ENCODE results near the gene ADCY3. TPM values are rescaled to one million over a fixed set of nuclear protein-coding genes. Genes with fewer than 3 reads are reported as not detected.
A peak's percentile ranks its signal among the peaks of the same experiment; 100 is the strongest.

Gene ADCY3
- polyA plus RNA-seq, 3 donors: 19.9 to 26.4 (median 20.0) TPM

DNA sequence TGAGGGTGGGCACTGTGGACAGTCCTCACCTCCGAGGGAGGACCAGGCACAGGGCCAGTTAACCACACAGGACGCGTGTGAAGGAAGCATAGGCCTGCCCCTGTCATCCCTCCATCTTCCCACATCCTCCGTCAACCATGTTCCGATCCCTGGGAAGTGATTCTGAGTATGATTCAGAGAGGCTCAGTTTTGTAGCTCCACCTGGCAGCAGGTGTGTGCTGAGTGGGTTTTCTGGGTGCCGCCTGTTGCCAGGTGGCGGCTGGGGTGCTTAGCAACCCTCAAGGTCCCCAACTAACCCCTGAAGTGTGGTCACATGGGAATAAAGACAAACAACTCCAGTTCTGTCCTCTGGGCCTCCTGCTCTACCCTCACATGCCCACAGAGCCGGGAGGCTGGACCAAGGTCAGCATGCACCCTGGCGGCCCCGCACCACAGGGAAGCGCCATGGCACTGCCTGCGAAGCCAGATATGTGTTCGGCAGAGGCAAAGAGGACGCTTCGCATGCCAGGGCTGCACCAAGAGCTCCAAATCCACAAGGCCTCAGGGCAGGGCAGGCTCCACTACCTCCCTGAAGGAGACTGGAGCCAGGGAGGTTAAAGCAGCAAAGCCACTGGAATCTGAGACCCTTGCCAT lies 60.0 kb downstream of the ADCY3 start:
- DNase-seq (ENCODE audit: extremely low read depth in 1 of 11, low read depth in 9 of 11, low spot score in 4 of 11): no peak

DNA sequence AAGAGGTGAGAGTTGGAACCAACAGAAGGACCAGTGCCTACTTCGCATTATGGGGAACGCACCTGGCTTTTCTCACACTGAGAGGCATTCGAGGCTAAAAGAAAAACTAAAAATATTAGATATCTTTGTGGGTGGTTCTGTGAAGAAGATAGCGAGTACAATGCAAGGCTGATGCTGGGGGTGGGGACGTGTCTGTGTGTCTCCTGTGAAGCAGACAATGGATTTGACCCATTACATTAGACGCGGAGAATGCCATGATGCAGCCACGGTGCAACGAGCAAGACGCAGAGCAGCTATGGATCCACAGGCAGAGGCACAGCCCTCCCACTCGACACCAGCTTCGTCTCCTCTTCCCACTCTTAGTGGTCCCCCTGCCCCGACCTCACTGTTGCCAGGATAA lies 61.0 kb downstream of the ADCY3 start:
- no peak for DNase-seq (ENCODE audit: extremely low read depth in 1 of 11, low read depth in 9 of 11, low spot score in 4 of 11)

GRCh38 chr2:24857746-24858145 lies 62.3 kb downstream of the ADCY3 start:
- DNase-seq (ENCODE audit: extremely low read depth in 1 of 11, low read depth in 9 of 11, low spot score in 4 of 11): no peak

- DNase-seq (ENCODE audit: extremely low read depth in 1 of 11, low read depth in 9 of 11, low spot score in 4 of 11): no peak
Observed at GRCh38 chr2:24856791-24857211, 63.2 kb downstream of the ADCY3 start.

DNA sequence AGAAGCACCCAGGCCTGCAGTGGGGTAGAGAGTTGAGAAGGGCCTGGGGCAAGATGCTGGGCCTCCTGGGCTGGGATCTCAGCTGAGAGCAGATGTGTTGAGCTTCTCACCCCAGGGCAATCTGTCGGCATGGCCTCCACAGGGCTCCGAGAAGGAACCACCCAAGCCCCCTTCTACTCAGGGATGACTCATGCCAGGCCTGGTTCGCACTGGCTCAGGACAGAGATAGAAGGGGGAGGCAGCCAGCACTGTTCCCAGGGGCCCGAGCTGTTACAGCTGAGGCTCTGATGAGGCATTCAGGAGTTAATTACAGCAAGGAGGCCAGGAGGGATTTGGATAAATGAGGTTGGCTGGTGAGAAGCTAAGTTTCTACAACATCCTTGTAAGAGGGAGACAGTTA lies 64.3 kb downstream of the ADCY3 start:
- DNase-seq (ENCODE audit: extremely low read depth in 1 of 11, low read depth in 9 of 11, low spot score in 4 of 11): no peak

DNA sequence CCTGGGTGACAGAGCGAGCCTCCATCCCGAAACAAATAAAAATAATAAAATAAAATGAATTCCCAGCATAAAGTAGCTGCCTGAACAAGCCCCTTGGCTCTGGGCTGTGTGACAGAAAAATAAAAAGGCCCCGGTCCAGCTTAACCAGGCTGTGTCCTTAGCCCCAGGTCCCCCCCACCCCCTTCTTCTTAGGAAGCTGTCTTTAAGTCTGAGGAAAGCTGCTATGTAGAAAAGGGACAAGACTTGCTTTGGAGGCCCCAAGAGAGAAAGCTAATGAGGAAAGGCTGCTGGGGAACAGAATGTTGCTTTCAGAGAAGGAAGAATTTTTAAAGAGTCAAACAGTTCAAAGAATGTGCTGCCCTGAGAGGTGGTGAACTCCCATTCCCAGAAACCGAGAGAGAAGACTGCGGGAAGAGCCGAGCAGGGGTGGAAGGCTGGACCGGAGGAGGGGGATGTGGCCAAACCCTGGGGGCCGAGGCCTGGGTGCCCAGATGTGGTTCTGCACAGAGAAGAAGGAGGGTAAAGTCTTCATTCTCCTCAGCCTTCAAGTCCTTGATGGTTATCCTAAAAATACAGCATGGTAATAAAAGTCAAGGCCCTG lies 64.9 kb downstream of the ADCY3 start:
- DNase-seq (ENCODE audit: extremely low read depth in 1 of 11, low read depth in 9 of 11, low spot score in 4 of 11): peak in 2 of 11 donors; percentile 29 to 49

DNA sequence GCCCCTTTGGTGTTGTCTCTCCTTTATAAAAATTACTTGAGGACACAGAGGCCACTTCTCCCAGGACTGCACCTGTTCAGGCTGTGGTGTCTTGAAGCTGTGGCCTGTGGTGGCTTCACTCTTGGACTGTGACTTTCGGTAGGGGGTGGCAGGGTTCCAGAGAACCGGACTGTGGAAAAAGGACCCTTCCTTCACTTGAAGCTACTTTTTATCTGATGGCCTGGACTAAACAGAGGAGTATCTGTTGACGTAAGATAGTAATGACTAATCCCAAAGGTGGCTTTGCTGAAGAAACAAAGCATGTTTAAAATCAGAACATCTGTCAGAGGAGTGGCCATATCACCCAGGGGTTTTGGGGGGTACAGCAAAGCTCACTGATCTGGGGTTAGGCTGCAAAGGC lies 66.0 kb downstream of the ADCY3 start:
- no peak for DNase-seq (ENCODE audit: extremely low read depth in 1 of 11, low read depth in 9 of 11, low spot score in 4 of 11)

GRCh38 chr2:24853046-24853445 lies 67.0 kb downstream of the ADCY3 start:
- DNase-seq (ENCODE audit: extremely low read depth in 1 of 11, low read depth in 9 of 11, low spot score in 4 of 11): no peak

GRCh38 chr2:24852431-24853020 lies 67.5 kb downstream of the ADCY3 start:
- DNase-seq (ENCODE audit: extremely low read depth in 1 of 11, low read depth in 9 of 11, low spot score in 4 of 11): no peak

DNA sequence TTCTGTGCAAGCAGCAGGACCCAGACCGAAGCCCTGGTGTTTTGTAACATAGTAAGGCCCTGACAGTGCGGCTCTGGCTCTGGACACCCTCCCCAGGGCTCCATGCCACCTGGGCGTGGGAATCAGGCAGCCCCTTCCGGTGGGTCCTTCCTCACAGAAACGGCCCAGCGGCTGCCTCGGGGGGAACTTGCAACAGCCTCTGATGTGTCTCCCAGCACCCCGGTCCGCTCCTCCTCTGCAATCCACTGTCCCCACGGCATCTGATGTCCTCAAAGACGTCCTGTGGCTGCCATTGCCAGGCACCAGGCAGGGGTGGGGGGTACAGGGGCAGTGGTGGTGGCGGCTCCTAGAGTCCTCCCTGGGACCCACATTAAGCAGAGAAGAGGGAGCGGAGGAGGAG lies 68.0 kb downstream of the ADCY3 start:
- no peak for DNase-seq (ENCODE audit: extremely low read depth in 1 of 11, low read depth in 9 of 11, low spot score in 4 of 11)

GRCh38 chr2:24850944-24851343 lies 69.1 kb downstream of the ADCY3 start:
- DNase-seq (ENCODE audit: extremely low read depth in 1 of 11, low read depth in 9 of 11, low spot score in 4 of 11): no peak

DNA sequence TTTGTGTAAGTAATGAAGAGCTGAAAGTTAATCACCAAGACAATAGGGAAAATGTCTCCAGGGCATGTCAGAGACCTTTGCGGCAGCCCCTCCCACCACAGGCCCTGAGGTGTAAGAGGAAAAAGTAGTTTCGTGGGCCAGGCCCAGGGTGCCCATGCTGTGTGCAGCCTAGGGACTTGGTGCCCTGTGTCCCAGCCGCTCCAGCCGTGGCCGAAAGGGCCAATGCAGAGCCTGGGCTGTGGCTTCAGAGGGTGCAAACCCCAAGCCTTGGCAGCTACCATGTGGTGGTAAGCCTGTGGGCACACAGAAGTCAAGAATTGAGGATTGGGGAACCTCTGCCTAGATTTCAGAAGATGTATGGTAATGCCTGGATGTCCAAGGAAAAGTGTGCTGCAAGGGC lies 74.3 kb downstream of the ADCY3 start:
- no peak for DNase-seq (ENCODE audit: extremely low read depth in 1 of 11, low read depth in 9 of 11, low spot score in 4 of 11)

GRCh38 chr2:24844023-24844685 lies 75.9 kb downstream of the ADCY3 start:
- DNase-seq (ENCODE audit: extremely low read depth in 1 of 11, low read depth in 9 of 11, low spot score in 4 of 11): no peak

DNA sequence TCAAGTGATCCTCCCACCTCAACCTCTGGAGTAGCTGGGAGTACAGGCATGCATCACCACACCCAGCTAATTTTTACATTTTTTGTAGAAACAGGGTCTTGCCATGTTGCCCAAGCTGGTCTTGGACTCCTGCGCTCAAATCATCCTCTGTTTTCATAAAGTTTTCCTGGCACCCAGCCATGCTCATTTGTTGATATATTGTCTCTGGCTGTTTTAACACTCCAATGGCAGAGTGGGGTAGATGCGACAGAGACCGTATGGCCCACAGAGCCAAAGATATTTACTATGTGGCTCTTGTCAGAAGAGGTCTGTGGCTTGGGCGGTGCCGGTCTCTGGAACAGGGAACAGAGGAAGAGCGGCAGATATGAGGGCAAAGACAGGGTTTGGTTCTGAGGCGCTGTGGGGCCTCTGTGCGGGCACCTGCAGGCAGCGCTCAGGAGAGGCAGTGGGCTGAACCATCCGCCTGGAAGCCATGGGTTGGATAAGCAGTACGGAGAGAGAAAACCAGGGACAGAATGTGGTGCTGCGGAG lies 76.6 kb downstream of the ADCY3 start:
- DNase-seq (ENCODE audit: extremely low read depth in 1 of 11, low read depth in 9 of 11, low spot score in 4 of 11): no peak

DNA sequence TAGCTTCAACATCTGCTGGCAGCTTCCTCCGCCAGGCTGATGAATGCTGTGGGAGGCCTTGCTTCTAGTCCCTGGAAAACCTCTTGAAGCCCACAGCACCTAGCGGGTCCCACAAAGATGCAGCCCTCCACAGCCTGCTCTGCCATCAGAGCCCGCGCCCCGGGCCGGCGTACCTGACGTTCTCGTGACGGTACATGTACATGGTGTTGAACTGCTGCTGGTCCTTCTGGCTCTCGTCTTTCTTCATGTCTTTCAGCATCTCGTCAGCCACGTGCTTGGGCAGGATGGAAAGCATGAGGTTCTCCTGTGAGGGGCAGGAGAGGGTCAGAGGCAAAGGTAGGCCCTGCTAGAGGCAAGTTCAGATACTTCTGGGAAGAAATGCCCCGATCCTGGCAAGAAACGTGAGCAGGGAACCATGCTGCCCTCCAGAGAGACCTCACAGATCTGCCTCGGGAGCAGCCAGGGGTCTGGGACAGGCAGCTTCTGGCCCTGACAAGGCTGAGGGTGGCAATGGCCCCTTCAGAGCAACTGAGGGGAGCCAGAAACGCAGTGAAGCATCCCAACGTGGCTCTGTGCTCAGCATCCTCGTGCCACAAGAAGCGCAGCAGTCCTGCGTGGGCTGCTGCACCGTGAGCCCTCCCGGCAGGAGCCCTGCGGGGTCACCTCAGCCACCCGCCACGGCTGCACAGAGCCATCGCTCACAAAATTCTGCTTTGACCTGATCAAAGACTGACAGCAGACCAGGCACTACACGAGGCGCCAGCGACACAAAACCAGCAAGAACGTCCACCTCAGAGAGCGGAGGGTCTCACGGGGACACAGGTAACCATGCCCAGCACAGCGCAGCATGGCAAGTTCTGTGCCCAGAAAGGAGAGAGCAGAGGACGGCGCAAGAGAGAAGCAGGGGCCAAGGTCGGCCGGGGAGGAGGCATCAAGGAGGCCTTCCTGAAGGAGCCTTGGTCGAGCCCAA lies 77.7 kb downstream of the ADCY3 start:
- no peak for DNase-seq (ENCODE audit: extremely low read depth in 1 of 11, low read depth in 9 of 11, low spot score in 4 of 11)

GRCh38 chr2:24840962-24841945 lies 78.8 kb downstream of the ADCY3 start:
- no peak for DNase-seq (ENCODE audit: extremely low read depth in 1 of 11, low read depth in 9 of 11, low spot score in 4 of 11)

DNA sequence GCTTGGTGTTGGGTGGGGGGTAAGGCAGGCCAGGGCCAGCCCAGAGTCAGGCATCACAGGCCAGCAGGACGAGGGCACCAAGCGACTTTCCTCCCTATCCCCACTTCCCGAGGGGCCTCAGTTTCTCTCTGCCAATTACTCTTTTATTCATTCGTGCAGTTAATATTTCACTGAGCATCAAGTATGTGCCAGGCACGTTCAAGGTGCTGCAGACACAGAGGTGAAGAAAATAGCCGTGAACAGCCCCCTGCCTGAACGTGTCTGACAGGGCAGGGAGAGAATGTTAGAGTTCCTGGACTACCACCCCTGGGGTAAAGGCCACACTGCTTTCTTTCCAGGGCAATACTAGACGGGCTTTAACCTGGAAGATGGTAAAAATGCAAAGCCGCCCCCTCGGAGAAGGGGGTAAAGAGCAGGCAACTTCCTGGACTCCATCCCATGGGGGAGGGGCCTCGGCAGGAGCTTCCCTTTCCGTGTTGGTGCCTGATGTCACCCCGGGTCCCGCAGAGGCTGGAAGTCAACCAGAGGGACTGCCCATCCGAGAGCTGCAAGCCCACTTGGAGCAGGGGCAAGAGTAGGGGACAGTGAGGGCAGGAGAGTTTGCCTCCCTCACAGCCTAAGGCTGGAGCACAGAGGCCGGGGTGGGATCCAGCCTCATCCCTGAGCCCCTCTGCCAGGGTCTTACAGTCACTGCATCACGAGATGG lies 79.7 kb downstream of the ADCY3 start:
- no peak for DNase-seq (ENCODE audit: extremely low read depth in 1 of 11, low read depth in 9 of 11, low spot score in 4 of 11)

All from renal cortex interstitium (tissue), 11 donors.